DMS79 treated with DMSO at 0.1 percent for 48 hours (cell line): Measurements from ENCODE around the gene EXOSC7.
"Not testable (repeated sequence)": the region's sequence is repeated elsewhere in the genome, so short reads cannot be mapped to it uniquely, and the experiment has no call there.

Experiments
- DNase-seq: peaks from one replicate; lab custom pipeline; 2025; lab: John Stamatoyannopoulos, UW

Gene EXOSC7

DNA sequence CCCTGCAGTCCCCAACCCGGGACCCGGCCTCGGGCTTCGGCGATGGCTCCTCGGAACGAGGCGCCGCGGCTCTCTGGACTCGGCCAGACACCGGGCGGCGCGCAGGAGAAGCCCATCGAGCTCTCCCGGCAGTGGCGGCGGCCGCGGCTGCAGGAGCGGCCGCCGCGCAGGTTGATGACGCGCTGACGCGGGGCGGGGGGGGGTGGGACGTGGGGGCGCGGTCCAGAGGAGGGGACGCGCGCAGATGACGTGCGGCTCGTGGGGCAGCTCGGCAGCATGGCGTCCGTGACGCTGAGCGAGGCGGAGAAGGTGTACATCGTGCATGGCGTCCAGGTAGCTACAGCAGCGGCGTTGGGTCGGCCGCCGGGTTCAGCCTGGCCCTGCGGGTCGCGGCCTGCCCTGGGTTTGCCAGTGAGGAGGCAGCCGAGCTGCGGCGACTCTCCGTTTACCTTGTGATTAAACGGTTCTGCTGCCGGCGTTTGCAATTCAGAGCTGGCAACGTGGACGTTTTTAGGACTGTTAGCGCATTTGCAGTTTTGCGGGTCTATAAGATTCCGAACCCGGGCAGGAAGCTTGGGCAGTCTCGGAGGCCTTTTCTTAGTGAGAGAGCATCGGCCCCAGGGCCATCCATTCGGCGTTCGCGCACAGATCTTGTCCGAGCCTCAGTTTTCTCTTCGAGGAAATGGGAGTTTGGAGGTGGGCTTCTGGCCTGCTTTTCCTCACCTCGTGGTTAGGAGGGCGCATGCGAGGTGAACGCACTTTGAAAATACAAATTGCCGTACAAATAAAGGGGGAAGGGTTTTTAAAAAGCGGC lies at the start of gene EXOSC7, which contains the start of gene ZDHHC3:
Gene EXOSC7 (plus strand): TSS at position 243 of the 814 bp plus-strand sequence. CDS start 34 bp downstream, at position 277.
Gene ZDHHC3 (minus strand): TSS at position 173 of the 814 bp plus-strand sequence. CDS start 16,738 bp downstream, outside the sequence.
- DNase-seq: peak; percentile 28

DNA sequence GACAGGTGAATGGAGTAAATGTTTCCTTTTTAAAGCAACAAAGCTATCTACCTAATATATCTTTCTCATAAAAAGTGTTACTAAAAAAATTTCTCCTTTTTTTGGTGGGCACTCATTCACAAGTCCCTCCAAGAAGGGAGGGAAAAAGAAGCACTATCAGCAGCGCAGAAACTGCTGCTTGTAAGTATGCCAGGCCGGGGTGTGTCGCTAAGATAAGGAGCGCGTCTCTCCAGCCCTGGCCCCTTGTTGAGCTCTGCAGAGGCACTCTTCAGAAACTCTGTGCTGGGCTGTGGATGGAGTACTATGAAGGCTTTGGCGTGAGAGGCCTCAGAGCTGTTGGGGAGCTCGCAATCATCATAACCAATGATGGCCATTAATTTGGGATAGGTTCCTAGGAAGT lies 49.1 kb upstream of the EXOSC7 start:
- DNase-seq: no peak

DNA sequence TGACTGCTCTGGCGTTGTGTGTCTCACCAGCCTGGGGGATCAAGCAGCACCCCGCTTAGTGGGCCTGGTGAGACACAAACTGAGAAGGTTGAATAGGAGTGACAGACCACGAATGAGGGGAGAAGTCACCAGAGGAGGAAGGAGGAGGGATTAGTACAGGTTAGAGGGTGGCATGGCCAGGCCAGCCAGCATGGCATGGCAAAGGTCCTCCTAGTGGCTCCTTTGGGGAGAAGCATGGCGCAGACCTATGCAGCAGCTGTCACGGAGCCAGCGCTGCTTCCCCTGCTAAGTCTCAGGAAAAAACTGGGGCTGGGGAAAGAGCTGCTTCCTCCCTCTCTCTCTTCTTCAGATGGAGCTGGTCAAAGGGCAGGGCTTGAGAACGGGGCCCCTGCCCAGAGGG lies 48.7 kb upstream of the EXOSC7 start:
- no peak for DNase-seq

DNA sequence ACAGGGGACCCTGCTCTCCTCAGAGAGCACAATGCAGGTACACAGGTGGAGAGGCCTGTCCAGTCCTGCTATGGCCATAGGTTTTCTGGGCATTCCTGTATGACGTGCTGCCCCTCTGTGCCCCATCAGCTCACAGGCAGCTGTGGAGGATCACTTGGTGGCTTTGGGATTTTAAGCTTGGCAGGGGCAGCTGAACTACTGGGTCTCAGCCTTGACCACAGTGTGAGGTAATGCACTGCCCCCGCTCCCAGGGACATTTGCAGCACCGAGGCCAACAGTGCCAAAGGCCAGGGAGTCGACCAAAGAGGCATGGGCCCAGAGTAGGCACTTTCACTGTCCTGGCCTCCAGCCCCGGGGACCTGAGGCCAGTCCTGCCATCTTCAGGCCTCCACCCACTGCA lies 46.3 kb upstream of the EXOSC7 start:
- DNase-seq: no peak

DNA sequence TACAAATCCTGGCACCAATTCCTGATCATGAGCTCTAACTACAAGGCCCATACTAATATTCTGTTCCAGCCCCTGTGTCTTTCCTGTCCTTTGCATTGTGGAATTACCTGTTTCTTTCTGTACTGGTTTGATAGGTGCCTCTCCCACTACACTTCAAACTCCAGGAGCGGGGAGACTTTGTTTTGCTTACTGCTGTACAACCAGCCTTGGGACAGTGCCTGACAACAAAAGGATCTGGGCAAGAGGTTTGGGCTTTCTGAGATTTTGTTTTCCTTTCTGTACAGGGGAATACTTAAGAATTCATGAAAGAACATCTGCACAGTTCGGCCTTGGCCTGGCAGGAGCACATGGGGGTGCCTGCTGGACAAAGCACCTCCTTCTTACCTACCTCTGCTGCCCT lies 45.1 kb upstream of the EXOSC7 start:
- no peak for DNase-seq

DNA sequence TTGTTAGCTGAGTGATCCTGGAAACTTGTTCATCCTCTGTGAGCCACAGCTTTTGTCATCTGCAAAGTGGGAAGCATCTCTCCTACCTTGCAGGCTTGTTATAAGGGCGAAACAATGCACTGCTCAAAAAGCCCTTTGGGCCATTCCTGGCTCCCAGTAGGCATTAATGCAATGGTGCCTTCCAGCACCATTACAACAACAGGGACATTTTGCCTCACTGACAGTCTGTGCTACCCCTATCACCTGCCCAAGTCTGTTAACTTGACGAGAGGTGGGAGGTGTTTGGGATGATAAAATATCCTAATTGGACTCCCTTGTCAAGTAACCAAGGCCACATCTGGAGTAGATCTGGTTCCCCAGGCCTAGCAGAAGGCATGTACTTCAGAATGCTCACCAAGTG lies 44.3 kb upstream of the EXOSC7 start:
- DNase-seq: no peak

DNA sequence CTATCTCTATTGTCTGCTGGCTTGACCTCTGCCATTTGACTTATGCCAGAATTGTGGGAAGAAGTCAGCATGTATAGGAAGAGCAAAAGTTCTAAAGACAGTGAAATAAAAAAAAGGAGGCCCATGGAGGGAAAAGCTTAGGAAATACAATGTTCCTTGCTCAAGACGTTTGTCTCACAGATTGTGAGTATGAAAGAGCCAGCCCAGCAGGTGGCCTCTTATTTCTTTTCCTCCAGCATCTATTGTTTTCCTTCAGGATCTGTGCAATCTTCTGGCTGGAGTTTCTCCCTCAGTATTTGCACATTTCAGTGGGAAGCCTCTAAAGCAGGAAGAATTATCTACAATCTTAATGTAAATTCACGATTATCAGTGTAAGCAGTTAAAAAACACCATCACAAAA lies 43.8 kb upstream of the EXOSC7 start:
- no peak for DNase-seq

DNA sequence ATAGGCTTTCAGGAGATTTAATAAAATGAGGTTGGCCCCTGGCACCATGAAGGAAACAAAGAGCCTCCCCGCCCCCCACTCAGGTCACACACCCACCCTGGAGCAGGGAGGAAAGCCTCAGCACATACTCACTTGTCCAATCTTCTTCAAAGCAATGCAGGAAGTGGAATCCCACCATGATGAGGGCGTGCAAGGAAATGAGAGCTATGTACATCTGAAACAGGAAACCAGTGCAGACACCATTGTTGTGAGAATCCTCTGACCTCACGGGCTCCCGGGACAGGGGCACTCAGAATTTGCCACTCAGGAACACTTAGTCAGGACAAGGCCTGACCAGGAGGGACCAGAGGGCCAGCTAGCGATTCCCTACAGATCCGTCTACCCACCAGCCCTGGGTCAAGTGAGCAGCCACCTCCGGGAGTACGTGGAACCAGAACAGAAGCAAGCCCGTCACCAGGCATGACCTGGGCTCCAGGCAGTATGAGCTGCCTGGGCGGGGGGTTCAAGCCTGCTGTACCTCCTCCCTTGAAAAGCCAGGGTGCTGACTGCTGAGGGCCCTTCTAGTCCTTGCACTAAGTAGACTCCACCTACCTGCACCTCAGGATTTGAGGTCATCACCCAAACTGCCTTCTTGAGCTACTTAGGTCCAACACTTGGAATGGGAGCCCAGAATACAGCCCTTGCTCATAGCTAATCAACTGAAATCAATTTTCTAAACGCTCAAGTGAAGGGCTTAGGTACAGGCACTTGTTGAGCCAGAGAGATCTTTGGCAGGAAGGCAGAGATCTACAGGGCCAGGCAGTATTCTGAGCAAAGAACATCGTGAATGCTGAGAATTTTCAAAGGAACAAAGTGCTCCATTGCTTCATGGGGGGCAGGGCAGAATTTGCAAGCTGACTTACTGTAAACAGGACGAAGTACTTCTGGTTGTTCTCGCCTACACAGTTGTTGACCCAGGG lies 42.8 kb upstream of the EXOSC7 start:
- DNase-seq: no peak

DNA sequence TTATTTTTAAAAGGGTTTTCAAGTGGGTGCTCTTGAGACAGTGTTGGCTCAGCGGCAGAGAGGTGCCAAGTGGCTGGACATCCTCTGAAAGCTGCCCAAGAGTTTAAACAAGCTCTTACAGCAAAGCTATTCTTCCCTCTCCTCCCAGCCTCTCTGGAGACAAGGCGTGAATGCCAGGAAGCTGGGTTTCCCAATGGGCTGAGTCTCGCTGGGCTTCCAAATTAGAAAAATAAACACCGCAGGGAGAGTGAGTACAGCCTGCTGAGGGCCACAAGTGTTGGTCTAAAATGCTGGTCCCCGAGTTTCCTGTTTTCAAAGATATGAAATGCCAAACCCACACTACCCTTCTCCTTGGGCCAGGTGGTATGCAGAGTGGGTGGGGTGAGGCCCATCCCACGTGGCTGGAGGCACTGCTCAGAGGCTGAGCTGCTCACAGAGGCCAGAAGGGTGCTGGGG lies 36.4 kb upstream of the EXOSC7 start:
- DNase-seq: peak; percentile 82

DNA sequence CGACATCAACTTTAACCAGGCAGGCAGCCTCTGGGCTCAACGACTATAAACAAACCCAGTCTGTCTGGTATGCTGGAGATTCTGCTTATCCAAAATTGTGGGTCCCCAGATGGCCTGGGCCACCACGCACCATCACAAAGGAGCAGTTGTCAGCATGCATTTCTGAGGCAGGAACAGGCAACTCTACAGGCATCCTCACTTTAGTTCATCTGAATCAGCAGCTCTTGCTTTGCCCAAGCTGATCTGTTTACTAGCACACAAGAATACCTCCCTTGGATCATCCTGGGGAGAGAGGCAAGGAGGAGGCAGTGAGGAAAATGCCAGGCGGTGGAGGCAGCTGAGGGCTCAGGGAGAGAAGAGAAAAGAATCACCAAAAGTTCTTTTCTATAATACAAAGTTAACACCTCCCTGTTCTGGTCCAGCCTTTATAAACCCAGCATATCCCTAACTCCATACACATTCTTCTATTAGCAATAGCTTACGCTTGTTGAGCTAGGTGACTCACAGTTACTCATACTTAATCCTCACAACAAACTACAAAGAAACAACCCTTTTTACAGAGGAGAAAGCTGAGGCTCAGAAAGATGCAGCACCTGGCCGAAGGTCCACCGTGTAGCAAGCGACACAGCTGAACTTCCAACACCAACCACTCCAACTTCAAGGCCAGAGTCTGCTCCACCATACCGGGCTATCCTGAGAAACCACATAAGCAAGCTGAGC lies 33.7 kb upstream of the EXOSC7 start:
- DNase-seq: no peak

DNA sequence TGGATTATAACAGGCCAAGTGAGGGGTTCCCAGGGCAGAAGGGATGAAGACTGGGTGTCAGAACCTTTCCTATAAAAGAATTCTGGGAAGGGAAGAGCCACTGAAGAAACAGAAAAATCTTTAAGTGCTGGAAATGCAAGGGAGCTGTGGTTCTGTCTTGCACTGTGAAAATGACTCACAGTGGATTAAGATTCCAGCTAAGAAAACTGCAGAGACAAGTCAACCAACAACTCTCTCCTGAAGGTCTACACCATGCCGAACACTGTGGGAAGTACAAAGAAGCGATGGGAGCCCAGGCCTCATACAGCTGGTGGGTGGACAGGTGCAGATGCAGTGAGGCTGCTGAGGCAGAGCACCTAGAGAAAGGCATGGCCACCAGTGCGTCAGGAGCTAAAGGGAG lies 27.8 kb upstream of the EXOSC7 start:
- DNase-seq: no peak

DNA sequence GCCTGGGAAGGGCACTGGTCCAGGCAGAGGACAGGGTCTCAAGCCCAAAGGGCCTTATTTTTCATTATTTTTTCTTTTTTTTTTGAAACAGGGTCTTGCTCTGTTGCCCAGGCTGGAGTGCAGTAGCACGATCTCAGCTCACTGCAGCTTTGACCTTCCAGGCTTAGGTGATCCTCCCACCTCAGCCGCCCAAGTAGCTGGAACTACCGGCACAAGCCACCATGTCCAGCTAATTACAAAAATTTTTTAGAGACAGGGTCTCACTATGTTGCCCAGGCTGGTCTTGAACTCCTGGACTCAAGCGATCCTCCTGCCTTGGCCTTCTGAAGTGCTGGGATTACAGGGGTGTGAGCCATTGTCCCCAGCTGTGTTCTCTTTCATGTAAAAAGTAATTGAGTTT lies 26.3 kb upstream of the EXOSC7 start:
- DNase-seq: not testable (repeated sequence)

DNA sequence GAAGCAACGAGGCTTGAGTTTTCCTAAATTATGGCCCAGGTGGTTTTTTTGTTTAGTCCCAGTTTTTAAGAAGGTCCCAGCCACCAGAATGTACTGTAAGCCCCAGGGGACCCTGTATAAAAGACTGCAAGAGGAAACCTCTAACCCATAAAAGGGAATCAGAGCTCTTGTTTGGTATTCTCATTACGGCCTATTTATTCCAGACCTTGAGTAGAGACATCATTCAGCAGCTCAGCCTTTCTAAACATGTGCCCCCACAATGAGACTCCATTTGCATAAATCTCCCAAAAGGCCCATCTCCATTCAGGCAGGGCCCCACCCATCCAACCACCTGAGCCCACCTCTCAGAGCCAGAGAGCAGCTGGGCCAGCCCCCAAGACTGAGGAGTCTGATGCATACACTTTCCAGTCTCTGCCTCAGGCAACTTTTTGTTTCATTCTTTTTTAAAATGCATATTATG lies 25.7 kb upstream of the EXOSC7 start:
- no peak for DNase-seq

DNA sequence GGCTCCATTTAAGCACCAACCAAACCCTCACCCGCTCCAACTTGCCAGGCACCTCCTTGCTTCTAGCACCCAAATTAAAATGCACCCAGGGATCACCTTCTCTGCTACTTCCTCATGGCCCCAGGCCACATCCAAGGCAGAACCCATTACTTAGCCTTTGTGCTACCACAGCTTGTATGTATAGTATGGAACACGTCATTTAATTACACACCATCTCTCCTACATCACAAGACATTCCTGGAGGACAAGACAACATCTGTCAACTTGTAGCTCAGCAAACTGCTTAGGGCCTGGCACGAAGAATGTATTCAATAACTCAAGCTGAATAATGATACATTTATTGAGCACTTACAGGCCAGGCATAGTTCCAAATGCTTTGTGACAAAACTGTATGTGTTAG lies 23.4 kb upstream of the EXOSC7 start:
- no peak for DNase-seq

DNA sequence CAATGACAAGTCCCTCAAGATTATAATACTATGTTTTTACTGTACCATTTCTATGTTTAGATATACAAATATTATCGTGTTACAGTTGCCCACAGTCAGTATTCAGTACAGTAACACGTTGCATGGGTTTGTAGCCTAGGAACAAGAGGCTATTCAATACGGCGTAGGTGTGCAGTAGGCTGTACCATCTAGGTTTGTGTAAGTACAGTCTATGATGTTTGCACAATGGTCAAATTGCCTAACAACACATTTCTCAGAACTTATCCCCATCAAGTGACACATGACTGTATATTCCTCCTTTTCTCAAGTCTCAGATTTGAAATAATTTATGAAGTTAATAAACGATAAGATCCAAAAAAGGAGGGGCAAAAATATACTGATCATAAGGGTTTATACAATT lies 21.7 kb upstream of the EXOSC7 start:
- DNase-seq: no peak

DNA sequence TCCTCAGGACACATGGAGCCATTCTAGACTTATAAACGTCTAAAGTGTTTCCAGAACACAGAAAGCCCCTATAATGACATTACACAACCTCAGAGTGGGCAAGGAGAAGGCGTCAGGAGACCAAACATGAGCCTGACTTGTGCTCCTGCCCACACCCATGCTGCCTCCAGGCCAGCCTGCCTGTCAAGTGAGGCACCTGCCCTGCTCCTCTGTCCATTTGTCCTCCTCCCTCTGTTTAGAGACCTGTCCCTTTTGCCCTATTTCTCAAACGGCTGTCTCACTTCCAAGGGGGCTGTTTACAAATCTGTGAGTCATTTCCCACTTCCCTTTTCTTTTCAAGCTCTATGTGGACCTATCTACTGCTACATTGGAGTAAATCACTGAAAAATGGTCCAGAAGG lies 21.1 kb upstream of the EXOSC7 start:
- DNase-seq: no peak

DNA sequence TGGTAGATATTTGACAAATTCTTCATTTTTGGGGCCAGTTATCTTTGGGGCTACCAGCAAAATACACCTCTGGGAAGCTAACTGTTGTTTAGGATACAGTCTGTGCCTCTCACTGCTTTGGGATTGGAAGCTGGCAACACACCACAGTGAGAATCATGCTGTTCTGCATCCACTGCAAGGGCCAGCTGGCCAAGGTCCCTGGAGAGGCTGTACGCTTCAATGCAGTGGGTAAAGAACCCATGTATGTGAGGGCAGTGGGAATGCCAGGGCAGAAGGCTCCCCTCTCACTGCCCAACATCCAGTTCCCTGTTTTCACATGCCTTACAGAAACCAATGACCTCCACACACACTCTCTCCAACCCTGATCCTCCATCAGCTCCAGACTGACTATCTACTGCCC lies 20.1 kb upstream of the EXOSC7 start:
- DNase-seq: no peak

DNA sequence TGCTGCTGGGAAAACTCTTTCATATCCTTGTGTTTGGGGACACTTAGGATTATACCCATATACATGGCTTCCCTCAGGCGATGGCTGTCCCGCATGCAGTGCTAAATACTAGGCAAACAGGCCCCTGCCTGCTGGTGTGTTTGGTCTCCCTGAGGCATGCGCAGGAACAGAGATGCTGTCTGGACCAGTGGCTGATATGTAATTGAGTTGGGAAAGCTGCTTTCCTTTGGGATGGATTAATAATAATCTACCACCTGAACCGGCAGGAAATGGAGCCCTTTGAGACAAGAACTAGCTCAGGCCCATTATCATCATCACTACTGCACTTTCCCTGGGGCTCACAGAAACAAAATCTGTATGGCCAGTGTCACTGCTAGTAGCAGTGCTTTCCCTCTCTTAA lies 18.1 kb upstream of the EXOSC7 start:
- no peak for DNase-seq

DNA sequence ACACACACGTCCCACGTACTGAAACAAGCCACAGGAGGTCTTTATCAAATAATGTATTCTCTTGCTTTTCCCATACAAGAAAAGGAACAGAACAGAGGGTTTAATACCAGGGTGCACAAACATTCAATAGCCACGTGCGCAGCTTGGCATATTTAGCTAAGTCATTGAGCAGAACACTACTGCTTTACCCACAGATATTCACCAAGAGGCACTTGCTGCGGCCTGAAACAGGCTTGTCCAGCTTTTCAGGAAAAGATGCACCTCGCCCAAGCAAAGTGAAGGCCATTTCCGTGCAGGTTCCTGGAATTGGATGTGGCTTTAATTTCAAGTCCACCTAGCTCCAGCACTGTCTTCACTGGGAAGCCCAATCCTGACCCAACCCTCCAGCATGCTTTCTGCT lies 17.7 kb upstream of the EXOSC7 start:
- DNase-seq: no peak

DNA sequence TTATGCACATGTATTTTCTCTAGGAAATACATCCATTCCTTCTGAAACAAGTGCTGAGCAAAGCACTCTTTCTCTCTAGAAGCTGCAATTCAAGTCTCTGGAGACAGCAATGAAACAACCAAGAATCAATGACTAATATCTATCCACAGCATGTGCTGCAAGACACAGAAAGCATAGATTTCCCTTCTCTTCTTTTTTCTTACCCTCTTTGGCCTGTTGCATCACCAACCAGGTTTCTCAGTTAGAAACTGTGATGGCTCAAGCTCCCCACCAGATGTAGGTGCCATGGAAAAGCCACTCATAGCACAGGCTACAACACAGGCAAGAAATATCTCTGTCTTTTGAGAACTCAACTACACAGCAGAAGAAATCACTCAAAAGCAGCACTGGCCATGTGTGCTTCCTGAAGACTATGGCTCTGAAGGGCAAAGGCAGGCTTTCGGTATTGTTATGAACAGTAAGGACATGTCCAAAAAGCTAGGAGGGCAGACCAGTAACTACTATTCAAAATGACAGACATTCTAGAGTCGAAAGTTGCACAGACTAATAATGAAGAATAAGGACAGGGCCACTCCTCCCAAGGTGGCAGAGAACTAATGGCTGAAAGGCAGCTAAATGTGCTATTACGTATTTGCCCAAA lies 15.5 kb upstream of the EXOSC7 start:
- no peak for DNase-seq

DNA sequence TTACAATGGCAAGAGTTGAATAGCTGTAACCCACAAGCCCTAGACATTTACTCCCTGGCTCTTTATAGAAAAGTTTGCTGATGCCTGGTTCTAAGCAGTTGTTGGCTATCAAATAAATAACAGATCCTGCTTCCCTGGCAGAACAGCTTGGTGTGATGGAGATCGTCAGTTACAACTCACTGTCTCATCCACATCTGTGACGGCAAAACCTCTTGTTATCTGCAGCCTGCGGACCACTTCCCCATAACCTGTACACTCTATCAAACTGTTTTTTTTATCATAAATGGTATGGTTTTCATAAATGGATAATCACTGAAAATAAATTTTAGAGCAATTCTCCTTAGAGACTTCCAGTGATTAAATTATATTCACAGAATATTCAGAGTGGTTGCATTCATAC lies 14.2 kb upstream of the EXOSC7 start:
- DNase-seq: no peak
